ENCODE results near the gene WNT5A.

Gene WNT5A

DNA sequence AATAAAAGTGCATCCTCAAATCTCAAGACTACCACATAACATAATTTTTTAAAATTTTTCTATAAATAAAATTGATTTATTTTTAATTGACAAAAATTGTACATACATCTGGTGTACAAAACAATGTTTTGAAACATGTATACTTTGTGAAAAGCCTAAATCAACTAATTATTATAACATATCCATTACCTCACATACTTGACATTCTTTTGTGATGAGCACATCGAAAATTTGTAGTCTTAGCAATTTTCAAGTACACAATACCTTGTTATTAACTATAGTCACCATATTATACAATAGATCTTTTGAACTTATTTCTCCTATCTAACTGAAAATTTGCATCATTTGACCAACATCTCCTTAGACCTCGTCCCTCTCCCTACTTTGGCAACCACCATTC is 7.9 kb upstream of the WNT5A start:
- no peak overlapping the region for H3K4me3 Mint-ChIP-seq
- DNase-seq (no peak), ATAC-seq (replicated peaks) (no peak)
- no peaks in the 10 kb centered on the region for H3K36me3 Mint-ChIP-seq (ENCODE audit: insufficient read depth)
- no peak overlapping the region for H3K27ac Mint-ChIP-seq
- H3K4me1 Mint-ChIP-seq (ENCODE audit: low read depth in 2 of 2), result no peaks in the 10 kb centered on the region
- H3K27me3 Mint-ChIP-seq, result peaks cover 6 to 7% of the 10 kb centered on the region in 2 donors
- H3K9me3 Mint-ChIP-seq, result no peaks in the 10 kb centered on the region

DNA sequence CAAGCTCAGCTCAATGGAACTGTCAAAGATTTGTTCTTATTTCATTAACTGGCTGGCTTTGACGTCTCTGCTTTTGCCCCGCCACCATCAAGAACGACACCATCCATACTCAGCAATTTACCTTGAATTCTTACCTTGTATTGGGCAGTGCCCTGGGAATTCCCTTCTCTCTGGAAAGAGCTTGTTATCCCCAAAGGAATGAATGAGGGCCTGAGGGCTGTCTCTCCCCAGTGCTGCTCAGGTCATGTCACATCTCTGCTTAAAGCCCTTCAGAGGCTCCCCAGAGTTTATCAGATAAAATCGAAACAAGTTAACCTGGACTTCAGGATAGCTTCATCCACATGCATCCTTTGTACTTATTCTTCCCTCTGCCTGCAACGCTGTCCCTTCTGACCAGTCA is 5.9 kb upstream of the WNT5A start:
- Mint-ChIP-seq H3K27me3 (peaks cover 22 to 27% of the 10 kb centered on the region in 2 donors), H3K4me3 (no peak overlapping the region), H3K9me3 (no peaks in the 10 kb centered on the region), H3K36me3 (ENCODE audit: insufficient read depth) (no peaks in the 10 kb centered on the region), H3K4me1 (ENCODE audit: low read depth in 2 of 2) (peaks cover 0 to 3% of the 10 kb centered on the region in 2 donors), H3K27ac (no peak overlapping the region)
- DNase-seq, result no peak
- ATAC-seq (replicated peaks), result no peak

- no peak overlapping the region for H3K27ac Mint-ChIP-seq
- H3K4me3 Mint-ChIP-seq, result no peak overlapping the region
- H3K36me3 Mint-ChIP-seq (ENCODE audit: insufficient read depth), result no peaks in the 10 kb centered on the region
- H3K4me1 Mint-ChIP-seq (ENCODE audit: low read depth in 2 of 2), result peaks cover 0 to 6% of the 10 kb centered on the region in 2 donors
- no peak for DNase-seq
- peaks cover 28 to 43% of the 10 kb centered on the region in 2 donors for H3K27me3 Mint-ChIP-seq
- ATAC-seq (replicated peaks), result no peak
- no peaks in the 10 kb centered on the region for H3K9me3 Mint-ChIP-seq
These were observed 4.2 kb upstream of the WNT5A start for GRCh38 chr3:55491296-55491816.

GRCh38 chr3:55490276-55490913 is 3.3 kb upstream of the WNT5A start:
- no peaks in the 10 kb centered on the region for H3K36me3 Mint-ChIP-seq (ENCODE audit: insufficient read depth)
- H3K4me1 Mint-ChIP-seq (ENCODE audit: low read depth in 2 of 2), result peaks cover 0 to 8% of the 10 kb centered on the region in 2 donors
- H3K9me3 Mint-ChIP-seq, result no peaks in the 10 kb centered on the region
- H3K27me3 Mint-ChIP-seq, result peaks cover 36 to 53% of the 10 kb centered on the region in 2 donors
- no peak overlapping the region for H3K27ac Mint-ChIP-seq
- no peak for DNase-seq
- H3K4me3 Mint-ChIP-seq, result no peak overlapping the region
- ATAC-seq (replicated peaks), result no peak

GRCh38 chr3:55489798-55490132 is 2.7 kb upstream of the WNT5A start:
- Mint-ChIP-seq H3K36me3 (ENCODE audit: insufficient read depth) (no peaks in the 10 kb centered on the region), H3K27ac (no peak overlapping the region), H3K27me3 (peaks cover 42 to 59% of the 10 kb centered on the region in 2 donors), H3K4me3 (no peak overlapping the region), H3K9me3 (no peaks in the 10 kb centered on the region), H3K4me1 (ENCODE audit: low read depth in 2 of 2) (peaks cover 0 to 8% of the 10 kb centered on the region in 2 donors)
- DNase-seq (no peak), ATAC-seq (replicated peaks) (no peak)

DNA sequence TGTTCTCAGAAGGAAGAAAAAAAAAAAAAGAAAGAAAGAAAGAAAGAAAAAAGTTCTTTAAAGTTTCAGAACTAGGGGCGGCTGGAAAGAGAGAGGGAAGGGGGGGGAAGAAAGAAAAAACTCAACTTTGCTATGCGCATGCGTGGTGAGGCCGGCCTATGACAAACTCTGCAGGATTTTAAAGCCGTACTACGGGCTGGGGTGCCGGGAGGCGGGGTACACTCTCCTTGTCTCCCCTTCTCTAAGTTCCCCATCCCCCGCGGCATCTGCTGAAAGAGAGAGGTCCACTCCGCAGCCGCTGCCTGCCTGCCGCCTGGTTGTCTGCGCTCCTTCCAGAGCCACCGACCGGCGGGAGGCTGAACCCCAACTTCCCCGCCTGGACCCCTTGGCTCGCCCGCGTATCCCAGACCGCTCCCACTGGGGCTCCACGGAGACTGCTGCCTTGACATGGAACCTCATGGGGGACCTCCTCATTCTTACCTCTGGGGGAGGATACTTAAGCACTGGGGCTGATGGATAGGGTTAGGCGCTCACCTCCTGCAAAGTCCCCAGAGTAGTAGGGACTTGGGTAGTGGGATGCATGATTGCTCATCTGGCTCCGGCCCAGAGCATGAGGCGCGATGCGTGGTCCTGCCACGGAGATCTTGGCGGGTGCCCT is 1.4 kb upstream of the WNT5A start:
- H3K4me1 Mint-ChIP-seq (ENCODE audit: low read depth in 2 of 2), result peaks cover 0 to 8% of the 10 kb centered on the region in 2 donors

GRCh38 chr3:55487381-55488241 is 505 bp upstream of the WNT5A start:
- ATAC-seq (replicated peaks) (no peak), DNase-seq (no peak)
- H3K4me1 Mint-ChIP-seq (ENCODE audit: low read depth in 2 of 2), result peaks cover 0 to 8% of the 10 kb centered on the region in 2 donors
- no peak overlapping the region for H3K4me3 Mint-ChIP-seq
- peaks cover 63 to 81% of the 10 kb centered on the region in 2 donors for H3K27me3 Mint-ChIP-seq
- no peak overlapping the region for H3K27ac Mint-ChIP-seq
- H3K36me3 Mint-ChIP-seq (ENCODE audit: insufficient read depth), result no peaks in the 10 kb centered on the region
- H3K9me3 Mint-ChIP-seq, result peaks cover 0 to 1% of the 10 kb centered on the region in 2 donors

More for the DNA sequence above, 1.4 kb upstream of the WNT5A start:
- Mint-ChIP-seq H3K27ac (no peak overlapping the region), H3K9me3 (no peaks in the 10 kb centered on the region), H3K4me3 (peak overlapping the region in 1 of 2 donors; percentile 11), H3K27me3 (peaks cover 54 to 72% of the 10 kb centered on the region in 2 donors), H3K36me3 (ENCODE audit: insufficient read depth) (no peaks in the 10 kb centered on the region)
- DNase-seq (no peak), ATAC-seq (replicated peaks) (no peak)

GRCh38 chr3:55486101-55486856 is 827 bp downstream of the WNT5A start:
- Mint-ChIP-seq H3K36me3 (ENCODE audit: insufficient read depth) (no peaks in the 10 kb centered on the region), H3K9me3 (peaks cover 0 to 1% of the 10 kb centered on the region in 2 donors), H3K4me3 (peak overlapping the region in 1 of 2 donors; percentile 28), H3K4me1 (ENCODE audit: low read depth in 2 of 2) (peaks cover 0 to 8% of the 10 kb centered on the region in 2 donors), H3K27me3 (peaks cover 66 to 94% of the 10 kb centered on the region in 2 donors), H3K27ac (no peak overlapping the region)
- ATAC-seq (replicated peaks), result no peak
- no peak for DNase-seq

DNA sequence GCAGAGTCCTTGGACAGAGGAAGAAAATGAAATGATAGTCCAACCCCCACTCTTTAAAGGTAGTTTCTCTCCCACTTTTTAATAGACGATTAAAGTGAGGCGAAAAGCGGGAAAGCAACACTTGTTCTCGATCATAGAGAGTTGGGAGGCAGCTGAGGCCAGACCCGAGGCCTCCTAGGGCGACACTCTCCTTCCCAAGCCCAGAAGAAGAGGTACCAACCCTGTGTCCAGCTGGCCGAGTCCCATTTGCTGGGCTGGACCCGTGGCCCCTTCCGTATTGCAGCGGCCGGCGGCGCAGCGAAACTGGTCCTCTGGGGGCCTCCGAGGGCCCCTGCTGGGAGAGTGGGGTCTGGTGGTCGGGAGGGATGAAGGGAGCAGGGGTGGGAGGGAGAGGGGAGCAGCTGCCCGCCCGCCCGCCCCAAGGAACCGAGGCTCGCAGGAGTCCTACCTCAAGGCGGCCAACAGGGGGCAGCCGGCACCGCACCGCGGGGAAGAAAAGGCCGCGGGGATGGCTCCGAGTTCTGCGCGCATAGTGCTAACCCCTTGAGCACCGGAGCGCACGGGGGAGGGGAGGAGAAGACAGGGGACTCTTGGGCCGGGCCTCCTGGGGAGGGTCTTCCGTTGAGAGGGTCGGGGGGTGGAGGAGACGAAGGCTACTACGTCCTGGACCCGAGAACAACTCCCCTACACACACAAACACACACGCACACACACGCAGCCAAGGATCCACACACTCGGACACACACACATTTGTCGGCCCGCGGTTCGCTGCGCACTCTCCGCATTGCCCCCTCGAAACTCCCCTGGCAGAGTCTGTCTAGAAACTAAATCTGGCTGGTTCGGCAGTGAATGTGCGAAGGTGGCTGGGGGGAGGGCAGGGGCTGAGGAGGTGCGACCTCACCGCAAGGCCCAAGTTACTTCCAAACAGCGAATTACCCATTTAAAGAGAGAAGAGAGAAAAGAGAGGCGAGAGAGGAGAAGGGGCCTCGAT is 2.0 kb downstream of the WNT5A start:
- H3K27ac Mint-ChIP-seq, result no peak overlapping the region
- peaks cover 70 to 100% of the 10 kb centered on the region in 2 donors for H3K27me3 Mint-ChIP-seq
- no peak for ATAC-seq (replicated peaks)
- peaks cover 0 to 8% of the 10 kb centered on the region in 2 donors for H3K4me1 Mint-ChIP-seq (ENCODE audit: low read depth in 2 of 2)
- DNase-seq, result no peak
- peaks cover 0 to 1% of the 10 kb centered on the region in 2 donors for H3K9me3 Mint-ChIP-seq
- no peak overlapping the region for H3K4me3 Mint-ChIP-seq
- H3K36me3 Mint-ChIP-seq (ENCODE audit: insufficient read depth), result no peaks in the 10 kb centered on the region

GRCh38 chr3:55484191-55484689 is 2.9 kb downstream of the WNT5A start:
- H3K9me3 Mint-ChIP-seq, result peaks cover 0 to 1% of the 10 kb centered on the region in 2 donors
- no peak overlapping the region for H3K4me3 Mint-ChIP-seq
- no peak overlapping the region for H3K27ac Mint-ChIP-seq
- DNase-seq (no peak), ATAC-seq (replicated peaks) (no peak)
- peaks cover 0 to 5% of the 10 kb centered on the region in 2 donors for H3K4me1 Mint-ChIP-seq (ENCODE audit: low read depth in 2 of 2)
- peaks cover 61 to 100% of the 10 kb centered on the region in 2 donors for H3K27me3 Mint-ChIP-seq
- no peaks in the 10 kb centered on the region for H3K36me3 Mint-ChIP-seq (ENCODE audit: insufficient read depth)

- Mint-ChIP-seq H3K27ac (no peak overlapping the region), H3K4me3 (no peak overlapping the region), H3K9me3 (peaks cover 0 to 1% of the 10 kb centered on the region in 2 donors), H3K27me3 (peaks cover 54 to 92% of the 10 kb centered on the region in 2 donors), H3K4me1 (ENCODE audit: low read depth in 2 of 2) (peaks cover 0 to 5% of the 10 kb centered on the region in 2 donors), H3K36me3 (ENCODE audit: insufficient read depth) (no peaks in the 10 kb centered on the region)
- no peak for ATAC-seq (replicated peaks)
- no peak for DNase-seq
These were observed 3.7 kb downstream of the WNT5A start for GRCh38 chr3:55483196-55484095.

Measured in effector memory CD8-positive, alpha-beta T cell (primary cell).